Liver (tissue), 3 donors: ENCODE measurements around the gene ACSL1.

Experiments
- ATF3 ChIP-seq: IDR thresholded peaks from 2 replicates; pipeline ENCODE4 v1.6.1; 2016; ENCODE audit warnings: antibody characterized with exemption
- CTCF ChIP-seq: fragments of 150-350 bp; IDR thresholded peaks from 2 replicates; pipeline ENCODE4 v1.5.1; 2017; ENCODE audit warnings: improper control_type of control experiment, low read depth, low read length; ENCODE audit not compliant: missing input control
- EGR1 ChIP-seq, 2 donors: IDR thresholded peaks; 2 replicates each; pipeline ENCODE4 v1.6.1; 2016 to 2018; ENCODE audit warnings: antibody characterized with exemption in 2 of 2, low read depth in 2 of 2
- HNF4A ChIP-seq, 2 donors: conservative IDR thresholded peaks; 2 replicates each; pipeline ENCODE4 v1.6.1; 2016; ENCODE audit warnings: antibody characterized with exemption in 2 of 2, mild to moderate bottlenecking in 2 of 2
- MAX ChIP-seq: IDR thresholded peaks from 2 replicates; pipeline ENCODE4 v1.6.1; 2016; ENCODE audit warnings: antibody characterized with exemption
- RAD21 ChIP-seq, 2 donors: IDR thresholded peaks; 2 replicates each; pipeline ENCODE4 v1.6.1; 2016; ENCODE audit warnings: antibody characterized with exemption in 2 of 2, mild to moderate bottlenecking in 2 of 2
- REST ChIP-seq: IDR thresholded peaks from 2 replicates; pipeline ENCODE4 v1.6.1; 2016; ENCODE audit warnings: antibody characterized with exemption, mild to moderate bottlenecking
- SP1 ChIP-seq: IDR thresholded peaks from 2 replicates; pipeline ENCODE4 v1.6.1; 2018; ENCODE audit warnings: antibody characterized with exemption, mild to moderate bottlenecking
- TAF1 ChIP-seq: conservative IDR thresholded peaks from 2 replicates; pipeline ENCODE4 v1.6.1; 2016; ENCODE audit warnings: antibody characterized with exemption, mild to moderate bottlenecking
- YY1 ChIP-seq: IDR thresholded peaks from 2 replicates; pipeline ENCODE4 v1.6.1; 2016; ENCODE audit warnings: antibody characterized with exemption, mild to moderate bottlenecking
- donor health status: healthy.
- donor health status: healthy.

GRCh38 chr4:184722798-184723197, 103.0 kb downstream of the ACSL1 start:
- TF ChIP-seq CTCF (no peak), RAD21 (IDR thresholded peaks at IDR 0.05) (no peak), EGR1 (IDR thresholded peaks at IDR 0.05; ENCODE audit: low read depth in 2 of 2) (no peak), TAF1 (no peak), MAX (no peak), REST (no peak), SP1 (no peak), ATF3 (no peak), YY1 (no peak), HNF4A (conservative IDR thresholded peaks at IDR 0.05) (no peak)
